ENCODE measurements around the gene FAM110A. TPM values are rescaled to one million over a fixed set of nuclear protein-coding genes. Genes with fewer than 3 reads are reported as not detected.
"Not testable (repeated sequence)": the region's sequence is repeated elsewhere in the genome, so short reads cannot be mapped to it uniquely, and the experiment has no call there.

Gene FAM110A
- total RNA-seq, 4 donors from 2014 or later, result 2.9 to 5.2 (median 3.1) TPM

DNA sequence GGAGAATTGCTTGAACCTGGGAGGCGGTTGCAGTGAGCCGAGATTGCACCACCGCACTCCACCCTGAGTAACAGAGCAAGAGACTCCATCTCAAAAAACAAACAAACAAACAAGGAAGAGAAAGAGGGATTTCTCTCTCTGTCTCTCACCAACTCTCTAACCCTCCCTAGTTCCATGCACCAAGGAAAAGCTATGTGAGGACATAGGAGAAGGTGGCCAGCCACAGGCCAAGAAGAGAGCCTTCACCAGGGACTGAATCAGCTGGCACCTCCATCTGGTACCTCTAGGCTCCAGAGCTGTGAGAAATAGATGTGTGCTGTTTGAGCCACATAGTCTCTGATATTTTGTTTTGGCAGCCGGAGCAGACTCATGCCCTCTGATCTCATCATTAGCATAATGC, 9.0 kb upstream of the FAM110A start:
- ATAC-seq (ENCODE audit: low FRiP score), result no peak
- TF ChIP-seq, protein P1, sequence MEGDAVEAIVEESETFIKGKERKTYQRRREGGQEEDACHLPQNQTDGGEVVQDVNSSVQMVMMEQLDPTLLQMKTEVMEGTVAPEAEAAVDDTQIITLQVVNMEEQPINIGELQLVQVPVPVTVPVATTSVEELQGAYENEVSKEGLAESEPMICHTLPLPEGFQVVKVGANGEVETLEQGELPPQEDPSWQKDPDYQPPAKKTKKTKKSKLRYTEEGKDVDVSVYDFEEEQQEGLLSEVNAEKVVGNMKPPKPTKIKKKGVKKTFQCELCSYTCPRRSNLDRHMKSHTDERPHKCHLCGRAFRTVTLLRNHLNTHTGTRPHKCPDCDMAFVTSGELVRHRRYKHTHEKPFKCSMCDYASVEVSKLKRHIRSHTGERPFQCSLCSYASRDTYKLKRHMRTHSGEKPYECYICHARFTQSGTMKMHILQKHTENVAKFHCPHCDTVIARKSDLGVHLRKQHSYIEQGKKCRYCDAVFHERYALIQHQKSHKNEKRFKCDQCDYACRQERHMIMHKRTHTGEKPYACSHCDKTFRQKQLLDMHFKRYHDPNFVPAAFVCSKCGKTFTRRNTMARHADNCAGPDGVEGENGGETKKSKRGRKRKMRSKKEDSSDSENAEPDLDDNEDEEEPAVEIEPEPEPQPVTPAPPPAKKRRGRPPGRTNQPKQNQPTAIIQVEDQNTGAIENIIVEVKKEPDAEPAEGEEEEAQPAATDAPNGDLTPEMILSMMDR (IDR thresholded peaks at IDR 0.05), result no peak
- DNase-seq (ENCODE audit: low spot score), result no peak

DNA sequence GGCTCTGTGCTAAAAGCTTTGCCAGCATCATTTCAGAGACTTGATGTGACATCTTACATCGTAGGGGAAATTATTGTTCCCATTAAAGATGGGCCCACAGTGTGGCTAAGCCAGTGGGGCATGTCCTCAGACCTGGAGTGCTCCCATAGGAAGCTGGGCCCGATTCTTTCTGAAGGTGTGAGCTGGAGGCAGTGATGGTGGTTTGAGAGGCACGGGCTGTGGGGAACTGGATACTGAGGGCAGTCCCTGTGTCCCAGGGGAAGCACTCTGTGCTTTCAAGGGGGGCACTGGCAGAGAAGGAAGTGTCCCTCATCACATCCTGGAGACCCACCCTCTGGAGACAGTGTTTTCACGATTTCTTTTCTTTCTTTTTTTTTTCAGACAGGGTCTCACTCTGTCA, 8.6 kb upstream of the FAM110A start:
- DNase-seq (ENCODE audit: low spot score), result no peak
- TF ChIP-seq, protein P1 (IDR thresholded peaks at IDR 0.05), result no peak
- no peak for ATAC-seq (ENCODE audit: low FRiP score)

GRCh38 chr20:825710-826421, 7.6 kb upstream of the FAM110A start:
- DNase-seq (ENCODE audit: low spot score) (no peak), ATAC-seq (ENCODE audit: low FRiP score) (no peak)
- TF ChIP-seq, protein P1 (IDR thresholded peaks at IDR 0.05), result no peak

DNA sequence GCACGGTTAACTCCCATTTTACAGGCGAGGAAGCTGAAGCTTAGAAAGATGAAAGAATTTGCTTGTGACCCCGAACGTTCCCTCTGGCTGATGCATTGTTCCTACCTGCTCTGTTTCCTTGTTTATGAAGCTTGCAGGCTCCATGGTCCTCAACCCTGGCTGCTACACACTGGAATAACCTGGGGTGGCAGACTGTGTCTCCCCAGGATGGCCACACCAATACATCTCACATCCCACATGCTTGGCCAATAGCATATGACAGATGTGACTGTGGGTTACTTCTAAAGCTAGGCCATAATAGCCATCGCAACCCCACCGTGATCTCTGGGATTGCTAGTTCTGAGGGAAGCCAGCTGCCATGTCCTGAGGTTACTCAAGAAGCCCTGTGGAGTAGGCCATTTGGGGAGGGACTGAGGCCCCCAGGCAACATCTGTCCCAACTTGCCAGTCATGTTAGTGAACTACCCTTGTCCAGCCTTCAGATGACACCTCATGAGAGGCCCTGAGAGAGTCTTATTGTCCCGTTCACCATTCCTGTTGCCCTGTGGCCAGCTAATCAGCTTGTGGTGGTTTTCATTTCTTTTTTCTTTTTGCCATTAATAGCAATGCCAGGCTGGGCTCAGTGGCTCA, 6.7 kb upstream of the FAM110A start:
- ATAC-seq (ENCODE audit: low FRiP score) (no peak), DNase-seq (ENCODE audit: low spot score) (no peak)
- TF ChIP-seq, protein P1 (IDR thresholded peaks at IDR 0.05), result no peak

- not testable (repeated sequence) for DNase-seq (ENCODE audit: low spot score); ATAC-seq (ENCODE audit: low FRiP score)
These were observed 5.5 kb upstream of the FAM110A start for GRCh38 chr20:827981-828380.

DNA sequence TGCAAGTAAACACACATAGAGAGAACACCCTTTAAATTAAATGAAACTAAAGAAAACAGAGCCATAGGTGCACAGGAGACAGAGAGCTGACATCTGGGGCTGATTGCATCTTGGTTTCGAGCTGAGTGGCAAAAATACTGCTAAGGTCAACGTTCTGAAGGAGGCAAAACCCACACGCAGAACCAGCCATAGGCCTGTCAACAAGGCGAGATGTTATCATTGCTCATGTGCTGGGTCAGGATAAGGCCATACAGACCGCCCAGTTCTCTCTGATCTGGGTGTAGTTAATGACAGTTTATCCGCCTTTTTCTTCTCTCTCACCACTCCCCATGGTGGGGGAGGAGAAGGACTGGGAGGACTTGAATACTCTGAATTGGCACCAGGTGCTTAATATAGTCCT, 4.5 kb upstream of the FAM110A start:
- ATAC-seq (ENCODE audit: low FRiP score) (no peak), DNase-seq (ENCODE audit: low spot score) (no peak)
- TF ChIP-seq, protein P1 (IDR thresholded peaks at IDR 0.05), result no peak

DNA sequence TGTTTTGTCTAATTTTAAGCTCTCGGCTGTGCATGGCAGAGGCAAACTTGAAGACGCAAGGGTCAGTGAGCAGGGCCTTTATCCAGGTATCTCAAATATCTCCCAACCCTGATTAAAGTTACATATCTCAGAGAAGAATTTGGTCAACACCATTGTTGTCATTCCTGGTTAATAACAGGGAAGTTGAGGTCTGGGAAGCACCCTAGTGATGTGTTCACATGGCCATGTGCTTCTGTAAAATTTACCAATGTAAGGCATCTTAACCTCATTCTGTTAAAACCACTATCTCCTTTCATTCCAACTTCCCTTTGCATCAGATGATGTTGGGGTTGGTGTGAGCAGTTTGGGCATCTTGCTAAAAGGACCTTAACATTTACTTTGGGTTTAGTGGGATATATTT, 4.0 kb upstream of the FAM110A start:
- TF ChIP-seq, protein P1 (IDR thresholded peaks at IDR 0.05), result no peak
- DNase-seq (ENCODE audit: low spot score) (no peak), ATAC-seq (ENCODE audit: low FRiP score) (no peak)
